NCI-H187 treated with DMSO at 0.1 percent for 48 hours (cell line): Measurements from ENCODE around the gene NR1D1.

Experiments
- DNase-seq: peaks from one replicate; lab custom pipeline; 2025; lab: John Stamatoyannopoulos, UW

The NR1D1 gene

DNA sequence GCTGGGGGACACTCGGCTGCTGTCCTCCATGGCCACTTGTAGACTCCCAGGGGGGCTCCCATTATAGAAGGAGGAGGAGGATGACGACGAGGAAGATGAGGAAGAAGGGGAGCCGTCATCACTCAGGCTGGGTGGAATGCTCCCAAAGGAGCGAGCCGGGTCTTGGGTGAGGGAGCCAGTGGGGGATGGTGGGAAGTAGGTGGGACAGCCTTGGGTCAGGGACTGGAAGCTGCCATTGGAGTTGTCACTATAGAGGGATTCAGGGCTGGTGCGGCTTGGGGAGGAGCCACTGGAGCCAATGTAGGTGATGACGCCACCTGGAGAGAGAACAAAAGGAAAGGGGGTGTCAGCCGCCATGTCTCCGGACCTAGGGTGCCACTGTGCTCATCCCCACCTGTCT, 3.3 kb downstream of the NR1D1 start:
- no peak for DNase-seq

GRCh38 chr17:40095944-40096791, 4.2 kb downstream of the NR1D1 start:
- DNase-seq: no peak

DNA sequence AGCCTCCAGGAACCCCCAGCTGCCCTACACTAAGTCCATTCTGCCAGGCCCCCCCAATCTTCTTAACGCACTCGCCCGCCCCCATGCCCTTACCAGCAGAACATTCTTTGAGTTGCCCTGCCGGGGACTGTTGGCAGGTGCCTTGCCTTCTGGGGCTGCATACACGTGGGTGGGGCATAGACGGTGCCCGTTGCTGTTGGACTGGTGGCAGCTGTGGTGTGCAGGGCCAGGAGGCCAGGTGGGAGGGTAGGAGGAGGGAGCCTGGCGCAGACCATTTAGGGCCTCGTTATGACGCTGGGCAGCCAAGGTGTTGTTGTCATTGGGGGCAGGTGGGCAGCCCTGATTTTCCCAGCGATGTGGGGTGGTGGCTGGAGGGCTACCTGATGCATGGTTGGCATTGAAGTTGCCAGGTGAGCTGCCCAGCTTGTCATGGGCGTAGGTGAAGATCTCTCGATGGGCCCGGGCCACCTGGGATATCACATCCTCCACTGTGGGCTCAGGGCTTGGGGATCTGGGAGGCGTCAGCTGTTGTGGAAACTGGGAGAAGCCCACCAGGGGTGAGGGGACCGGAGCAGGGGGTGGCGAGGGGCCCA, 4.9 kb downstream of the NR1D1 start:
- no peak for DNase-seq

DNA sequence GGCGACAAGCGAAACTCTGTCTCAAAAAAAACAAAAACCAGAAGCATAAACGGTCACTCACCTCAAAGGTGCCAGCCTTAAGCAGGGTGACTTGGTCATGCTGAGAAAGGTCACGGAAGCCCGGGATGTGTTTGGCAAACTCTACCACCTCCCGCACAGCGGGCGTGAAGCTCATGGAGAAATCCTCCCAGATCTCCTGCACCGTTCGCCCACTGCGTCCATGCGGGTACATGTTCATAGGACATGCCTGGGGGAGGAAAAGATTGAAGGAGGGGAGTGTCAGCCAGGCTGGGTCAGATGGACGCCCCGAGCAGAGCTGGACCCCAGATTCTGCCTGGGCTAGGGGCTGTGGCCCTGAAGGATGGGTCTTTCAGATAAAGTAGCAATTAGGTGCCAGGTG, 5.5 kb downstream of the NR1D1 start:
- no peak for DNase-seq

GRCh38 chr17:40093580-40094201, 6.7 kb downstream of the NR1D1 start:
- no peak for DNase-seq

GRCh38 chr17:40093005-40093579, 7.3 kb downstream of the NR1D1 start:
- no peak for DNase-seq

DNA sequence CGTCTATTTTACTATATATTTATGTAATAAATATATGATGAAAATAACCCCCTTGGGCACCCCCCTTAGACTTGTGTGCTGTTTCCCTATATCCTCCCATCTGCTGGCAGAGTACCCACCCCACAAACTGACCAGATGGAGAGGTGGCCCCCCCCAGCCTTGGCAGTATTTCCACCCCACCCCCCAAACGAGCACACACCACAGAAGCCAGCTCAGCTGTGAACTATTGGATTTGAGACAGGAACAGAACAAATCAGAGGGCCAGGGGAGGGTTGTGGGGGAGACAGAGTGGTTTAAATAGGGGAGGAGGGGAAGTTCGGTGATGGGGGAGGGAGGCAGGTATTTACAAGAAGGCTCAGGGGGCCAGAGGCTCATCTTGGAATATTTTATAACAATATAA, 7.8 kb downstream of the NR1D1 start:
- DNase-seq: no peak

DNA sequence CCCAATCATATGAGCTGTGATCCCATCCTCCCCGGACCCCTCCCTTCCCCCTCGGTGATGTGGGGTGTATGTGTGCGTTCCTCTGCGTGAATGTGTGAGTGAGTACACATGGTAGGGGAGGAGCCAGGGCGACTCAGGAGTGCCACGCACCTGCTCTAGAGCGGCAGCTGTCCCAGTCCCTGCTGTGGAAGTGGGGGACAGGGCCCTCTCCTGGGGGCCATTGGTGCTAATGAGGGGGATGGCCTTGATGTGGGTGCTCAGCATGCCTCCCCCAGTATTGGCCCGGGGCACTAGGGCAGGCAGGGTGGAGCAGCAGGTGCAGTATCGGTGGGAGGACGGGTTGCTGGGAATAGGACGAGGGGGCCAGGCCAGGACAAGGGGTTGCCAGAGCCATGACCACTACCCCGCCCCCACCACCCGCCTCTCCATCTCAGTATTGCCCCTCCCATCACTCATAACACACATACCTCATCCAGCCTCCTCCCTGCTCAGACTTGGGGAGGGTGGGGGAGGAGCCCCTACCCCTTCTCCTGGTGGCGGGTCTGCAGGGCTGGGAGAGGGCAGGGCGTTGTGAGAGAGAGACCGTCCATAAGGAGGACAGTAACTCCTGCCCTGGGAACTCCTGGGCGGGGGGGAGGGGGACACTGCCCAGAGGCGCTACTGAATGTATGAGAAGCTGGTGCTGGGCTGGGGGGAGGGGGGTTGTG, 8.5 kb downstream of the NR1D1 start:
- no peak for DNase-seq

DNA sequence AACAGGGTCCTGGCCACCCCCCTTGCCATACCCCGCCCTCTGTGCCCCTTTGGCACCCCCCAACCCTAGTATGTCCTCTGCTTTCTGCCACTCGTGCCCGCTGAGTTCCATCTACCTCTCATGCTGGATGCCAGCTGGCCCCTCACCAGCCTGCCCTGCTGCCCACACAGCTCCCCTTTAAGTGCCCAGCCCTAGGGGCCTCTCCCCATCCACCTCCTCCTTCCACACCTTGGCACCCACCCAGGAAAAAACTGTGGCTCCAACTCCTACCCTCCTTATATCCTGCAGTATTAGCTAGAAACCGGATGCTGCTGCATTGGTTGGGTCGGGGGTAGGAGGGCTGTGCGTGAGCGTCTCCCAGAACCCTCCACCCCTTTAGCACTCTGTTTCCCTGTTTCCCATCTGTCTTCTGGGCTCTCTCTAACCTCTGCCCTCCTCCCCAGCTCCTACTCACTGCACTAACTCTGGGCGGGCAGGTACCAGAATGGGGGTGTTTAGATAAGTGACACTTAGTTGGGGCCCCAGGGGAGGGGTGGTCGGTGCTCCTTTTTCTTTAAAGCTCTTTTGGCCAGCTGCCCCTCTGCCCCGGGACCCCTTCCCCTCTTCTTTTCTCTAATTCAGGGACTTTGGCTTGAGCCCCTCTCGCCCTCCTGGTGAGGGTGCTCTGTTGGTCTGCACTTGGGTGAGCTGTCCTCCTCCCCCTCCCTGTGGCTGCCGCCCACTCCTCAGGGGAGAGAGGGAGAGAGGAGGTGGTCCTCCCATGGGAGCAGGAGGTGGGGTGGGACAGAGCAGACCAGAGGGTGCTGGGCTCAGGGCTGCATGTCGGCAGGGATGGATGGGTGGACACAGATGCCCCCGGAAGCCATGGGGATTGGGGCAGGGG, 9.9 kb downstream of the NR1D1 start:
- no peak for DNase-seq

- no peak for DNase-seq
These were observed 11.1 kb downstream of the NR1D1 start for GRCh38 chr17:40089077-40089895.

- no peak for DNase-seq
These were observed 12.3 kb downstream of the NR1D1 start for GRCh38 chr17:40087903-40088718.

- no peak for DNase-seq
These were observed 13.2 kb downstream of the NR1D1 start for GRCh38 chr17:40087049-40087794.

GRCh38 chr17:40086150-40087044, 14.0 kb downstream of the NR1D1 start:
- no peak for DNase-seq

DNA sequence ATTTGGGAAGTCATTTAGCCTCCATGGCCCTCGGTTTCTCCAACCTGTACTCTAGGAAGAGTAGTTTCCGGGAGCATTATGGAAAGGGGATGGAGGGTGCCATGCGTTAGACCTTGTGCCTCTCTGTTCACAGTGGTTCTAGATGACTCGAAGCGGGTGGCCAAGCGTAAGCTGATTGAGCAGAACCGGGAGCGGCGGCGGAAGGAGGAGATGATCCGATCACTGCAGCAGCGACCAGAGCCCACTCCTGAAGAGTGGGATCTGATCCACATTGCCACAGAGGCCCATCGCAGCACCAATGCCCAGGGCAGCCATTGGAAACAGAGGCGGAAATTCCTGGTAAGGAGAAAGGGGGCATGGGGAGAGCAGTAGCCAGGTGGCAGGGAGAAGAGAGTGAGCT, 15.9 kb downstream of the NR1D1 start:
- DNase-seq: no peak

GRCh38 chr17:40079545-40079944, 20.8 kb downstream of the NR1D1 start:
- no peak for DNase-seq

DNA sequence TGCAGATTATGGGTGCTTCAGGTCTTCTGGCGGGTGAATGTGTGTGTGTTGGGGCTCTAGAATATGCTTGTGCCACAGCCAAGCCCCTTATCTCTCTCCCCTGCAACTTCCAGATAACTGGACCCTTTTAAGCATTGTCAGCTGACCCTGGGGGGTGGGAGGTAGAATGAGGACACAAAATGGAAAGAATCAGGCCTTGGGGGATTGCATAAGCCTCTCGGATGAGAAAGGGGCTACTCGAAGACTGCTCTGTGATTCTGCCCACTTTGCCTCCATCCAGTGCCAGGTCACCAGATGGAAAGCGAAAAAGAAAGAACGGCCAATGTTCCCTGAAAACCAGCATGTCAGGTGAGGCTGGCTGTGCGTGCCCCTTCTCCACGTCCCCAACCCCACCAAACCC, 23.8 kb downstream of the NR1D1 start:
- DNase-seq: no peak

- DNase-seq: no peak
These were observed 24.4 kb downstream of the NR1D1 start for GRCh38 chr17:40075942-40076498.
